Spleen (tissue), 7 donors: ENCODE measurements around the gene ZNF22.

Source experiments
- POLR2A ChIP-seq, 3 donors: fragments of 450-650 bp; IDR thresholded peaks; one replicate each; pipeline ENCODE4 v1.5.1; 2017; ENCODE audit warnings: antibody characterized with exemption in 3 of 3, mild to moderate bottlenecking in 1 of 3
- TF ChIP-seq, protein P1 (sequence below), 11 experiments: fragments of 200-600 bp in 7 of 11; fragments of 450-650 bp in 4 of 11; sonication (generic) in 4 of 11; IDR thresholded peaks in 8 of 11; conservative IDR thresholded peaks in 3 of 11; 1 replicate in 7 of 11; 2 replicates in 4 of 11; pipeline versions ENCODE4 v1.4.0 to v1.8.0; 2016 to 2021; ENCODE audit warnings: antibody characterized with exemption in 11 of 11, inconsistent platforms in 4 of 11, mild to moderate bottlenecking in 1 of 11
- donor health status: DM: no; HTN: no; CAD: no; lungs with moderate emphysema.
- donor health status: DM: no; HTN: no; CAD: no.
- donor health status: DM: no; HTN: no; CAD: no.

- TF ChIP-seq, protein P1, sequence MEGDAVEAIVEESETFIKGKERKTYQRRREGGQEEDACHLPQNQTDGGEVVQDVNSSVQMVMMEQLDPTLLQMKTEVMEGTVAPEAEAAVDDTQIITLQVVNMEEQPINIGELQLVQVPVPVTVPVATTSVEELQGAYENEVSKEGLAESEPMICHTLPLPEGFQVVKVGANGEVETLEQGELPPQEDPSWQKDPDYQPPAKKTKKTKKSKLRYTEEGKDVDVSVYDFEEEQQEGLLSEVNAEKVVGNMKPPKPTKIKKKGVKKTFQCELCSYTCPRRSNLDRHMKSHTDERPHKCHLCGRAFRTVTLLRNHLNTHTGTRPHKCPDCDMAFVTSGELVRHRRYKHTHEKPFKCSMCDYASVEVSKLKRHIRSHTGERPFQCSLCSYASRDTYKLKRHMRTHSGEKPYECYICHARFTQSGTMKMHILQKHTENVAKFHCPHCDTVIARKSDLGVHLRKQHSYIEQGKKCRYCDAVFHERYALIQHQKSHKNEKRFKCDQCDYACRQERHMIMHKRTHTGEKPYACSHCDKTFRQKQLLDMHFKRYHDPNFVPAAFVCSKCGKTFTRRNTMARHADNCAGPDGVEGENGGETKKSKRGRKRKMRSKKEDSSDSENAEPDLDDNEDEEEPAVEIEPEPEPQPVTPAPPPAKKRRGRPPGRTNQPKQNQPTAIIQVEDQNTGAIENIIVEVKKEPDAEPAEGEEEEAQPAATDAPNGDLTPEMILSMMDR (IDR thresholded peaks at IDR 0.05 in 8 of 11, conservative IDR thresholded peaks at IDR 0.05 in 3 of 11), result no peak
- no peak for TF ChIP-seq POLR2A (IDR thresholded peaks at IDR 0.05)
These were observed 18.2 kb upstream of the ZNF22 start for GRCh38 chr10:44982496-44982895.
